CD4-positive, alpha-beta T cell treated with Interleukin-6 at 100 ng/mL for 8 hours (primary cell): Measurements from ENCODE around the gene PPM1H.

Experiments
- DNase-seq: peaks from one replicate; pipeline ENCODE4 v3.0.0-alpha.2; 2020; ENCODE audit warnings: mixed read lengths, low spot score

Gene PPM1H

GRCh38 chr12:62649412-62650138 lies 285.4 kb downstream of the PPM1H start:
- no peak for DNase-seq

DNA sequence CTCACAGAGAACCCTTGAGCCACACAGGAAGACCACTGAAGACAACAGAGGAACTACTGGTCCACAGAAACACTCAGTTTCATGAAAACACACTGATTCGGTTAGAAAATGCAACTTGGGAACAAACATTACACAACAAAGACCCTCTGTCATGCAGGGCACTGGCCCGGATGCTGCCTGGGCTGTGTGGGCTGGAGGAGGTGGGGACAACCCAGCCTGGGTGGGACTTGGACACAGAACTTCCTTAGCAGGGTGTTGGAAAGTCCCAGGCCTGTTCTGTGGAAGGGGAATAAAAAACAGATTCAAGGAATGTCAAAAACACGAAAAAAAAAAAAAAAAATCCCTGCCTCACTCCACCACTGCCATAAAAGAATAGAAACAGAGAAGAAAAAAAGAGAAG lies 287.4 kb downstream of the PPM1H start:
- no peak for DNase-seq

GRCh38 chr12:62646566-62646965 lies 288.4 kb downstream of the PPM1H start:
- no peak for DNase-seq

DNA sequence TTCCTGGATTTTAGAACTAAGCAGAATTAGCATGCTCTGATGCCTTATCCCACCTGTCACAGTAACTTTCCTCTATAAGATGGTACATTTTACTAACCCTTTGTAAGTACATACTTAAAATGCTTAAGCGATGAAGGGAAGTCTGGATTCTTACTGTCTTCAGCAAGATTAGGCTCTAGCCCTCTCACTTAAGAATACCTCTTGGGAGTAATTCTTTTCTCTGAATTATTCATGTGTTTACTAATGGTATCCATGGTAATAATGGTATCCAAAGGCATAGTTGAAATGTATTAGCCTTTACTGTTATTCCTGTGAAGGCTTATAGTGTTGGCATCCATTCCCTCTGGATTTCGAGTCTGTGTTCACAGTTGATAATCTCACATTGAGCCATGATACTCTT lies 291.5 kb downstream of the PPM1H start:
- DNase-seq = no peak

DNA sequence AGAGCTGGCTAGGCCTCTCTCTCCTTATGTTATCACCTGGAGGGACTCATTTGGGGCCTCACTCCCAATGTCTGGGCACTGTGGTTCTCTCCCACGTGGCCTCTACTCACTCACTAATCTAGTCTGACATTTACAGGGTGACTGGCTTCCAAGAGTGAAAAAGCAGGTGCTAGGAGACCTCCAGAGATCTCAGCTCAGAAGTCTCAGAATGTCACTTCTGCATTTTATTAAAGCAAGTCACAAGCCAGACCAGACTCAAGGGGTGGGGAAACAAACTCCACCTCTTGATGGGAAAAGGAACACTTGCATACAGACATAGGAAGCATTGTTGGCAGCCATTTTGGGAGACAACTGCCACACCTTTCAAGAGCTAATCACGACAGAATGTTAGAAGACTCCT lies 292.5 kb downstream of the PPM1H start:
- no peak for DNase-seq

DNA sequence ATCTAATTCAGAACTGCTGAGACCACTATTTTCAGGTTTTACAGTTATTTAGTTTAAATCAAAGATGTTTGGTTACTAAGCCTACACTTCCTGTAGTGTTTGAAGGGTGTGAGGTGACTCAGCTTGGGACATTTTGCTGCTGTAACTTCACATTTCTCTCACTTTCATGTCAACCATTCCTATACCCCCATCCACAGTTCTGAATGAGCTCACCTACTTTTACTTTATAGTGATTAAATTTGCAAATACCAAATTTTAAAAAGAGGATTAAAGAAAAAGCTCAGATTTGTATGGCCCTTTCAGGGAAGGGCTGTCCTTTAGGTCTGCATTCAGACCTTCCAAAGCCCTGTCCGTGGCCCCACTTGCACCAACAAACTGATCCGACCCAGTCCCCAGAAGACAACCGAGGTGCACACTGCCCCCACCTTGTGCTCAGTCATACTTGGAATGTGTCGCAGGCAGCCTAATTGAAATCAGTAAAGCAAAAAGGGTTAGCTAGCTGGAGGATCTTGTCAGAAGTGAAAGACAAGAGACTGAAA lies 294.0 kb downstream of the PPM1H start:
- DNase-seq = peak; percentile 29

DNA sequence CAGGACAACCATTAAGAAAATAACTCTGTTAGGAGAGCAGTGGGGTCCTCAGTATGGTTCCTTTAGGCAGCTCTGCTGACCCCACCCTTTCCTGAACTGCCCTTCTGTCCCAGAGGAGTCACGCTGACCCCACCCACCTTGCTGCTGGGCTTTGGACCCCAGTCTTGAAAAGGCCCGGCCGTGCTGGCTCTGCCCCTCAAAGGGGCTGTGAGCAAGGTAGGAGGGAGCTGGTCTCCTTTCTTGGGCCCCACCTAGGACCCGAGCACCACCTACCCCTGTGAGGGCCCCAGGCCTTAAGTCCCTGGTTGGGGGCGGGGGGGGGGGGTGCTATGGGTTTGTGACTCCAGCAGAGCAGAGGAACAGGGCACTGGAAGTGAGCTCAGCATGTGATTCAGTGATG lies 297.3 kb downstream of the PPM1H start:
- DNase-seq = no peak

DNA sequence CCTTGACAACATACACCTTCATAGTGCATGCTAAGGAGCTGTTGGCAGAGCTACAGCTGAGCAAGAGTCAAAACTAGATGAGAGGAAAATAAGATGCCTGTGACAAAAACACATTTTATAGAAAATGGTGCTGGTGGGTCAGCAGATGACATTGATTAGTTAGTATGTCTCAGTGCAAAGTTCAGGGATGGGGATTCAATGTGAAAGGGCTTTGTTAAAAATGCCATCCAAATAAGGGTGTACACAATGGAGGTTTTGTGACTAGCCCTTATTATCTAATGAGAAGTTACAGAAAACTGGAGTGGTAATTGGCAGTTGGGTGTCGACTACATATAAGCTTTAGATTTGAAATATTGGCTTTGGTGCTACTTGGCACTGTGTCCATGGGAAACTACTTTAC lies 299.3 kb downstream of the PPM1H start:
- no peak for DNase-seq

GRCh38 chr12:62632411-62632918 lies 302.5 kb downstream of the PPM1H start:
- peak; percentile 1 for DNase-seq

DNA sequence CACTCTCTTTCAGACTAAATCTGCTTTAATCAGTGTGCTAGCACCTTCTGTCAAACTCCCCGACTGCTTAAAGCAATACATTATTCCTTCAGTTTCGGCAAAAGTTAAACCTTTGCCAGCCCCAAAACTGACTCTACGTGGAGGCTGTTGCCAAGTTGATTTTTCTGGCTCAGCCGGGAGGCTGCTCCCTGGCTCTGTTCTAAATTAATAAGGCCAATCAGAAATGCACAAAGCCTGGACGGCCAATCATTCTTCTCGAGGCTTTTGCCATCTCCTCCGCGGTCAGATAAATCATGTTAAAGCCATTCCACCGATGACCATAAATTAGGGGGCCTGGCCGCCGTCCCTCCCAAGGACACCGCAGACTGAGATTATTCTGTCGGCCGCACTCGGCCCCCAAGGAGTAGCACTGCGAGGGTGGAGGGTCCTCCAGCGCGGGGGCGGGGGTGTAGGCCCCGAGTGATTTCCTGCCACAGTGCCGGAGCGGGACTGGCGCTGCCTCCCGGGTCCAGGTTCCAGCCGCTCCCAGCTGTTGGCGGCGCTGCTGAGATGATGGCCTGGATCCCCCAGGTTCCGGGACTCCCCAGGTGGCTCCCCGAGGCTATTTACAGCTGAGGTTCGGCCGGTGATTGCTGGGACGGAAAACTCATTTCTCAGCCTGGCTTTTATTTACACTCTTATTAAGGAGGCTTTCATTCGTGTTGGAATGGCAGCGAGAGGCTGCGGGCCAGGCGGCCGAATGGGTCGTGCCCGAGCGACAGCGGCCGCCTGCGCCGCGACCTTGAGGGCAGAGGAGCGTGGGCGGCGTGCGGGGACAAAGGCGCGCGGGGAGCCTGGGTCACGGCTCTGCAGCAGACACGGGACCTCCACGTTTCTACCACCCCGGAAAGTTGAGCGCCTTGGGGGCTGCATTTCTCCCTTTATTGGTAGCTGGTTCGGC lies 303.2 kb downstream of the PPM1H start:
- peak; percentile 8 for DNase-seq

GRCh38 chr12:62629971-62630739 lies 304.8 kb downstream of the PPM1H start:
- no peak for DNase-seq

DNA sequence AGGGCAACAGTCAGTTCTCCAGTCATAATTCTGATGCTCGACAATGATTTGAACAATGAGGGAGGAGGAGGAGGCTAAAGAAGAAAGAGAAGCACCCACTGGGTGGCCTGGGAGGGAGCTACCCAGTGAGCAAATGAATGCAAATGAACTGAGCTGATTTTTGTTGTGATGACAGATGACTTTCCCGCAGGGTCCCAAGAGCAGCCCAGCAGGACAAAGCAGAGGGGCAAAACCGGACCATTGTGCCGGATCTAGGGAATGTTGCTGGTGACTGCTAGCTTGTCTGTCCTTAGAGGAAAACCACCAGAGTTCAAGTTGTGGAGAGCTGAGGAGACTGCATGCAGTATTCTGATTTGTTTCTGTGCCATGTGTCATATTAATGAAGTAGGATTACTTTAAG lies 305.5 kb downstream of the PPM1H start:
- no peak for DNase-seq

GRCh38 chr12:62627181-62627580 lies 307.8 kb downstream of the PPM1H start:
- no peak for DNase-seq

GRCh38 chr12:62625228-62625627 lies 309.7 kb downstream of the PPM1H start:
- DNase-seq = no peak

DNA sequence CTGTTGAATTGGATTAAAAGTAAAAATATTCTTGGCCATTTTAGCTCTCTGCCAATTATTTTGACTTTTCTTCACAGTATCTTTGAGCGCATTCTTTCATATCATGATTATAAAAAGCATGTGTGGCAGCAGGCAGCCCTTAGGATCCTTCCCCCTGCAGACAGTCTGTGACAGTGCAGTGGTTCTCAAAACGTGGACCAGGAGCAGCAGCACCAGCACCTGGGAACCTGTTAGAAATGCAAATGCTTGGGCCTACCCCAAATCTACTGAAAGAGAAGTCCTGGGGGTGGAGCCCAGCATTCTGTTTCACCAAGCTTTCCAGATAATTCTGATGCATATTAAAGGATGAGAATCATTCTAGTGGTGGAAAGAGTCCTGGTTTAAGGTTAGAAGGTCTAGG lies 312.8 kb downstream of the PPM1H start:
- DNase-seq = no peak

DNA sequence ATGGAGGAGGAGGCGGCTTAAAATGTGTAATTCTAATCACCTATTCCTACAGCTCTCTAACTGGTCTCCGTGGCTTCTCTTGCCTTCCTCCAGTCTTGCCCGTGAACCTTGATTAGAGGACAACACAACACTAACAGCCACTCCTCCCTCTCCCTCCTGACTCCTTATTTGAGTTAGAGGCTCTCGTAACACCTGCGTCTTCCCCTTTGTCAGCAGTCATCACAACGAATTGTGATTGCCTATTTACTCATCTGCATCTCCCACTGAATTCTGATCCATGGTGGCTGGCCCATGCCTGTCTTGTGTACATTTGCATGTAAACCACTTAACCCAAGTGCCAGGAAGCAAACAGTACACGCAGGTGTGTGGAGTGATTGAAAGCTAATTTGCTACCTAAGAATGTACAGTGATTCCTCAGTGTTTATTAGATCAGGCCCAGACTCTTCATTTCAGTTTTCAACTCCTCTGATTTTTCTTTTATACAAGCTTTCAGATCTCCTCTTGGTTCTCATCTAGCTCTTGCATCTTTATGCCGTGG lies 313.8 kb downstream of the PPM1H start:
- no peak for DNase-seq

GRCh38 chr12:62618930-62619329 lies 316.0 kb downstream of the PPM1H start:
- no peak for DNase-seq

GRCh38 chr12:62618319-62618718 lies 316.6 kb downstream of the PPM1H start:
- no peak for DNase-seq

GRCh38 chr12:62613081-62613480 lies 321.9 kb downstream of the PPM1H start:
- DNase-seq = no peak

GRCh38 chr12:62606654-62607053 lies 328.3 kb downstream of the PPM1H start:
- no peak for DNase-seq

GRCh38 chr12:62605981-62606380 lies 329.0 kb downstream of the PPM1H start:
- no peak for DNase-seq

DNA sequence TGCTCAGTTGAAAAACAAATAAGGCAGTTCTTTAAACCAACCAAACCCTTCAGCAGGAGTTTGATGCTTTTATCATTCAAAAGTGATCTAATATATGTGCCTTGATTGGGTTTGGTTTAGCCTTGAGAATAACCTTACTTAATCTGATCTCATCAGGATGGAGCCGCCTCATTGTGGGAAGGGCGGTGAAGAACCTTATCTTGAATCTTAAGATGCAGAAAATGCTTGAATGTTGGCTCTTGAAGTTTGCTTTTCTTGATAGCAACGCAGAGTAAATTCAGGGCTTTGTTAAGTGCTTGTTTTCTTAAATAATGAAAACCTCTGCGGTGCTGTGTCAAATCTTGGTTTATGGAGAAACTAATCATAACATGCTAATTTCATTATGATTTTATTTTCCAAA lies 330.1 kb downstream of the PPM1H start:
- DNase-seq = peak; percentile 22
